ENCODE measurements around the gene ZFYVE28.
A peak's percentile ranks its signal among the peaks of the same experiment; 100 is the strongest.
"Not testable (repeated sequence)": the region's sequence is repeated elsewhere in the genome, so short reads cannot be mapped to it uniquely, and the experiment has no call there.

Gene ZFYVE28

DNA sequence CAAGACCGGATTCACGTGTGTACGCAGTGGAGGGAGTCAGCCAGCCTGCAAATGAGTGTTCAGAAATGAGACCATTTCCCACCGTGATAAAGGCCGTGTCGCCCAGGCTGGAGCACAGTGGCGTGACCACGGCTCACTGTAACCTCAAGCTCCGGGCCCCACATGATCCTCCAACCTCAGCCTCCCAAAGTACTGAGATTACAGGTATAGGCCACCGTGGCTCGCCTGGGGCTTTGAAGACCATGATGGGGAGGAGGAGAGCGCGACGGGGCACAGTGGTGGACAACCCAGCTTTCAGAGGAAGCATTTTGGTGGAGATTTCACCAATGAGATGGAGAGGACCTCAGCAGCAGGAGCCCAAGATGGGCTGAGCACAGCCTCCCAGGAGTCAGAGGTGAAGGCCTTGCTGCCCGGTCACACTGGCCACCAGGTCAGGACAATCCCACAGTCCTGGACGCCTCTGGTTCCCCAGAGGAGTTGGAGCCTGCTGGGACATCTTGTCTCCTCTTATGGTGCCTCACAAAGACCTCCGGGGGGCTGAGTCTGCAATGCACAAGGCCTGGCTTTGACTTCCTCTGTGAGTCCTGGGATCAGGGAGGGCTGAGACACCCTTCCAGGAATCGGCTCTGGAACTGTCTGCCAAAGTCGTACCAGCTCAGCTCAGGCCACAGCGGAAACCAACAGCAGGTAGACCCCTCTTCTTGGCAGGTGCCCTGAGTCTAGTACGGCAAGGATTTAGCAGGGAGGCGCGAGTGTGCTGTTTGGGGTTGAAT lies 134.1 kb downstream of the ZFYVE28 start:
- peak in 6 of 10 donors; percentile 3 to 74 (median 10) for DNase-seq

DNA sequence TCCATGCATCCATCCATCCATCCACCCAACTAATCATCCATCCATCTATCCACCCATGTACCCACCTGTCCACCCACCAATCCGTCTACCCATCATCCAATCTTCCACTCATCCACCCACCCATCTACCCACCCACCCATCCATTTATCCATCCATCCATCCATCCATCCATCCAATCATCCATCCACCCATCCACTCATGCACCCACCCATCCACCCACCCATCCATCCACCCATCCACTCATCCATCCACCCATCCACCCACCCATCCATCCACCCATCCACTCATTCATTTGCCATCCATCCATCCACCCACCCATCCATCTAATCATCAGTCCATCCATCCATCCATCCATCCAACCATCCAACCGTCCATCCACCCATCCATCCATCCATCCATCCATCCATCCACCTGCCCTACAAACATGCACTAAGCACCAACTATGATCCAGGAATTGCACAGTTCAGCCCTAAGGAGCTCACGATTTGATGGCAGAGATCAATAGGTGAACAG lies 135.2 kb downstream of the ZFYVE28 start:
- no peak for DNase-seq
- intact Hi-C loops (cut with DNase I) = no loop called here

More for the DNA sequence above, 134.1 kb downstream of the ZFYVE28 start:
- intact Hi-C loops (cut with DNase I) = no loop called here

DNA sequence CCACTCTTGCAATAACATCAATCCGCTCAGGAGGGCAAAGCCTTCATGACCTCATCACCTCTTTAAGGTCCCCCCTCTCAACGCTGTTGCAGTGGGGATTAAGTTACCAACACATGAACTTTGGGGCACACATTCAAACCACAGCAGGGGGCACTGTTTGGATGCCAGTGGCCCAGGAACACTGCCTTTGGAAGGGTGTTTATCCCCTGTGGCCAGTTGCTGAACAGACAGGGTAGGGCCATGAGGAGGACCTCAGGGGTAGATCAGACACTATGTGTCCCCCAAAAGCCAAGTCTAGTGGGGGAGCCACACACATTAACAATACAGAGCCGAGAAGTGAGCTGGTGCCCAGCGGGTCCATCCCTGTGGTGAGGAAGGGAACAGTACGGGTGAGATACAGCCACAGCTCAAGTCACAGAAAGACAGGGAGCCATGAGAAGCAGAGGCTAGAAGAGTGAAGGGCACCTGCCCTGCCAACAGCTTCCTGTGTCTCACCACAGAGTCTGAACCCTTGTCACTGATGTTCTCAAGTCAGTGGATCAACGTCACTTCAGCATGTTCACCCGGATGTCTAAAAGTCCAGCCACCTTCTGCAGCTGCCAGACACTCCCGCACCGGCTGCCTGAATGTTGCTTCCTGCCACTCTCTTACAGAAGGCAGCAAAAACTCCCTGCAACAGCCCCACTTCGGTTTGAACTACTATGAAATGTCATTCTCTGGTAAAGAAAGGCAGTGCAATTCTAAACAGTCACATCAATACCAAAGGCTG lies 136.7 kb downstream of the ZFYVE28 start:
- intact Hi-C loops (cut with DNase I) = no loop called here
- peak in 4 of 10 donors; percentile 5 to 50 (median 21) for DNase-seq

GRCh38 chr4:2280531-2281300 lies 137.7 kb downstream of the ZFYVE28 start:
- intact Hi-C loops (cut with DNase I) = no loop called here
- DNase-seq = peak in 8 of 10 donors; percentile 5 to 94 (median 66)

DNA sequence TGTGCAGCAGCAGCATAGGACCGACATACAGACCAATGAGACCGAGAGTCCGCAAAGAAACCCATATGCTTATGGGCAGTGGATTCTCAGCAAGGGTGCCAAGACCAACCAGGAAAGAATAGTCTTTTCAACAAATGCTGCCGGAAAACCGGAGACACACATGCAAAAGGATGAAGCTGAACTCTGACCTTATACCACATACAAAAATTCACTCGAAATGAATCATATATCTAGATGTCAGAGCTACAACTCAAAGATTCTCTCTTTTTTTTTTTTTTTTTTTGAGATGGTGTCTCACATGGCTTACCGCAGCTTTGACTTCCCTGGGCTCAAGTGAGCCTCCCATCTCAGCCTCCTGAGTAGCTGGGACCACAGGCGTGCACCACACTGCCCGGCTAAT lies 140.5 kb downstream of the ZFYVE28 start:
- intact Hi-C loops (cut with DNase I) = no loop called here
- DNase-seq = peak in 1 of 10 donors; percentile 13

DNA sequence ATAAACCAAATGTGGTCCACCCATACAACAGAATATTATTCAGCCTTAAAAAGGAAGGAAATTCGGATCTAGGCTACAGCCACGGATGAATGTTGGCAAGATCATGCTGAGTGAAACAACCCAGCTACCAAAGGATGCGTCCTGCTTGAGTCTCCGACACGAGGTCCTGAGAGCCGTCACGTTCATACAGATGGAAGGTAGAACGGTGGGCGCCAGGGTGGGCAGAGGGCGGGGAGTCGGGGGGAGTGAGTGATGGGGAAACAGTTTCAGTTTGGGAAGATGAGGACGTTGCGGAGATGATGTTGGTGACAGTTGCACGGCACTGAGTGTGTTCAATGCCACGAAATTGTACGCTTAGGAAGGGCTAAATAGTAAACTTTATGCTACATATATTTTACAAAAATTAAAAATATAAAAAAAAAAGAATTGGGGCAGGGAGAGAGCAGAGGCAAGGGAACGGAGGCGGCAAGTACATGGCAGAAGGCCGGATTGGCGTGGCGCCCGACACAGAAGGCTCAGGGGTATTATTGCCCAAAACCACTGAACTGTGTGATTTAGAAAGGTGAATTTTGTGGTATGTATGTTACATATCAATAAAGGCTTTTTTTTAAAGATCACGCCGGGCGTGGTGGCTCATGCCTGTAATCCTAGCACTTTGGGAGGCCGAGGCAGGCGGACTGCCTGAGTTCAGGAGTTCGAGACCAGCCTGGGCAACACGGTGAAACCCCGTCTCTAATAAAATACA lies 141.7 kb downstream of the ZFYVE28 start:
- intact Hi-C loops (cut with DNase I) = no loop called here

GRCh38 chr4:2275546-2276251 lies 142.7 kb downstream of the ZFYVE28 start:
- intact Hi-C loops (cut with DNase I) = no loop called here
- peak in 6 of 10 donors; percentile 57 to 92 (median 78) for DNase-seq

More for the DNA sequence above, 141.7 kb downstream of the ZFYVE28 start:
- peak in 4 of 10 donors; percentile 10 to 56 (median 38) for DNase-seq

DNA sequence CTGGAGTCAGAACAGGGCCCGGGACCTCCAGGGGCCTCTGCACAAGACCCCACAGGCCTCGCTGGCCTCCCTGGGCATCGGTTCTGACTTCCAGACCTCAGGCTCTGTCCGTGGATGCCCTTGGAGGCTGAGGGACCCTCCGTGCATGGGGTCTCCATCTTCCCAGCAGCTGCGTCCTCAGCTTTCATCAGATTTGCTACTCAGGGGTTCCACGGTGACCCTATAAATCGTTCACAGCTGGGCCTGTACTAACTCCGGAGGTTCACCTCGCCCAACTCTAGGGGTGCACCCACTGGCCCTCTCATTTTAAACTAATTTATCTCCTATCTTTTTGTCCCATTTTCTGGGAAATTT lies 143.4 kb downstream of the ZFYVE28 start:
- DNase-seq = peak in 2 of 10 donors; percentile 59 to 69
- intact Hi-C loops (cut with DNase I) = not testable (repeated sequence)

- DNase-seq = peak in 2 of 10 donors; percentile 38 to 51
- intact Hi-C loops (cut with DNase I) = no loop called here
Observed at GRCh38 chr4:2274320-2275043, 144.0 kb downstream of the ZFYVE28 start.

DNA sequence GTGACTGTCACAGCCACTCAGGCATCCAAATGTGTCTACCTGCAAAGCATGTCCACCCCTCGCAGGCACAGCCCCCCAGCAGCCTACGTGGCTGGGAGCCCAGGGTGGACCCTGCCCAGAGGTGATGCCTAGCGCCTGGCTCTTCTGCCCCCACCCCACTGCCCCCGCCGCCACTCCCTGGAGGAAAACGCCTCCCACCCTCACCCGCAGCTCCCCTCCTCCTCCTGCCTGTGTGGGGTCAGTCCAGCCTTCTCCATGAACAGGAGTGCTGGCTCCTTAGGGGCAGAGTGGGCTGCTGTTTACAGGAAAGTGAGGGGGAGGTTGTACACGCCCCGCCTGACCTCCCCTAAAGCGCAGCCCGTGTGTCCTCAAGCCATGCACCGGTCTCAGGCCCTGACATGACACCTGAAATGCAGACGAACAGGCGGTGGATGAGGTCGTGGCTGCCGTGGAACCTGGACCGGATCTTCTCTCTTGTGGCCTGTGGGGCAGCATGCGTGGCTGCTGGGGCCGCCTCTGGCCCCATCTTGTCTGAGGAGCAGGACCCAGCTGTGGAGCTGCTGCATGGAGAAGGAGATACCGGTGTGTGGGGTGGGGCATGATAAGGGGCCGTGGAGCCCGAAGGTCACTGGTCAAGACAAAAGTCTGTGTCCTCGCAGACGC lies 144.7 kb downstream of the ZFYVE28 start:
- intact Hi-C loops (cut with DNase I) = no loop called here
- DNase-seq = peak in 2 of 10 donors; percentile 58 to 70

DNA sequence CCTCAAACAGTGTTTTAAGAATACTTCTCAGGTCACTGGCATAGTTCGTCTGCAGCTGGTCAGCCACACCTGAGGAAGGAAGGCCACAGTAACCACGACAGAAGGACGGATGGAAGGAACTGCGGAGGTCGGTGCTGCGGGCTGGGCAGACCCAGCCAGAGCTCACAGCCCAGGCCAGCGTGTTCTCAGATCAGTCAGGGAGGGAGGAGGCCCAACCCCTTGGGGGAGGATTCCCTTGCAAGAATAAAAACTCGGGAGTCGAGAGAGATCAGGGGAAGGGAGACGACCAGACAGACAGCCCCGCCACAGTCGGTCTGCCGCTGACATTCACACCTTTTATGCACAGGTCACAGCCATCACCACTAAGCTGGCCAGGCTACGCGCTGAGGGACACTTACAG lies 145.2 kb downstream of the ZFYVE28 start:
- intact Hi-C loops (cut with DNase I) = no loop called here
- DNase-seq = peak in 2 of 10 donors; percentile 58 to 67

GRCh38 chr4:2272828-2273120 lies 145.7 kb downstream of the ZFYVE28 start:
- no peak for DNase-seq
- intact Hi-C loops (cut with DNase I) = no loop called here

DNA sequence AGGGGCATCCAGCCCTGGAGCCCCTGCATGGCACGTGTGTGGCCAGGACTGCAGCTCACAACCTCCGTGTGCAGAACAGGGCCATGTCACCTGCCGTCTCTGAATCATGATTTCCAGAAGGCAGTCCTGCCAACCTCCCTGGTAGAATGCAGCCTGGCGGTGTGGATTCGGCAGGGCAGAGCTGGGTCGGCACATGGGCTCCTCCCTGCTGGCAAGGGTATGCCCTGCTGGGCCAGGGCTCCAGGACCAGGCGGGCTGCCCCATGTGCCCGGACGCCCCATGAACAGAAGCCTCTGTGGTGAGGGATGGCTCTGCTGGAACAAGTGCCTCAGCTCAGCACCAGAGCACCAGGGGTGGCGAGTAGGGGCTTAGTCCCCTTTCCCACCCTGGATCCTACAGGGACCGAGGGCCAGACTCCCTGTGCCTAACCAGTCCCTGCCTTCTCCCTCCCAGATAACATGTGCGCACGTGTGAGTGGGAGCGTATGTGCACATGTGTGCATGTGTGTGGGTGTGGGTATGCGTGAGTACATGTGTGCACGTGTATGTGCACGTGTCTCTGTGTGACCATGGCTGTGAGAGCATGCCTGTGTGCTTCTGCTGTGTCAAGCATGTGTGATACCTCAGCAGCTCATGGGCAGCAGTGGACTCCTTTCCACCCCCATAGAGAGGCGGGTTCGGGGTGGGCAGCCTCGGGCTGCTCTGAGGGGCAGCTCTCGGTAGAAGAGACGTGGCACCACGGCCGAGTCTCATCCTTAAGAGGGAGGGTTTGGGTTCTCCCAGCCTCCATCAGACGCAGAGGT lies 146.2 kb downstream of the ZFYVE28 start:
- intact Hi-C loops (cut with DNase I) = no loop called here
- DNase-seq = peak in 2 of 10 donors; percentile 82 to 83

- intact Hi-C loops (cut with DNase I) = no loop called here
- peak in 1 of 10 donors; percentile 74 for DNase-seq
Observed at GRCh38 chr4:2271279-2272025, 147.0 kb downstream of the ZFYVE28 start.

DNA sequence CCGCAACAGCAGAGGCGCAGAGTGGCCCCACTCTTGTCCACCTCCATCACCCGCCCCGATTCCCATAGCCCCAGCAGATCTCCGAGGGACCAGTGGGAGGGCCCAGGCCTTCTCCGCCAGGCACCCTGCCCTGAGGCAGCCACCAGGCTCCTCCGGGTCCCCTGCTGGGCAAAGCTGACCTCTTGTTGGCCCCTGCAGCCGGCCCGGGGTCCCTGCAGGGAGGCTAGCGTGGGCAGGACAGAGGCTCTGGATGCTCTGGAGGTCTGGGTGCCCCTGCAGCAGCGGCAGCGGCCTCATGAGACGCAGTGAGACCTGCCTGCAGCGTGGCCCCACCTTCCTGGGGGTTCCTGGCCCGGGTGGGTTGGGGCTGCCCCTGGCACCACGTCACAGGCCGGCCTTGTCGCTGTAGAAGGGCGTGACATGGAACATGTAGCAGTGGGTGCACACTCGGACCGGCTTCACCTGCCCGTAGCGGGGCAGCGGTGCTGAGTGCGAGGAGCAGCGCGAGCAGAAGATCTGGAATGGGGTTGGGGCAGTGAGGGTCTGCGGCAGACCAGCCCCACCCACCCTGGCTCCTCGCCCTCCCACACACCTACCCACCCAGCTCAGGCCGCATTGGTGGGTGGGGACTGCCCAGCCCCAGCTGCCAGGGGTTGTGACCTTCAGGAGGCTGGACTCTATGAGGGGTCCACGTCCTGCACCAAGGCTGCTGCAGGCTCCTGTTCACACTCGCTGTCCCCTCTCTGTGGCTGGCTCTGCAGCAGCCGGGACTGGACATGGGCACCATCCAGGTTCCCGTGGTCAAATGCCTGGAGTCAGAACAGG lies 147.9 kb downstream of the ZFYVE28 start:
- intact Hi-C loops (cut with DNase I) = no loop called here
- DNase-seq = peak in 1 of 10 donors; percentile 70

GRCh38 chr4:2269618-2270163 lies 148.8 kb downstream of the ZFYVE28 start:
- peak in 1 of 10 donors; percentile 64 for DNase-seq
- intact Hi-C loops (cut with DNase I) = no loop called here

All from posterior cingulate gyrus (tissue), 11 donors.